Right lobe of liver (tissue), 6 donors: Measurements from ENCODE around the gene TAP2. TPM values are rescaled to one million over a fixed set of nuclear protein-coding genes. Genes with fewer than 3 reads are reported as not detected.

ENCODE experiments used
- ATAC-seq, 4 donors: fragments of 200-7000 bp; cut with Tn5 transposase; one replicate each; pipeline ENCODE4 v1.9.1; 2020; ENCODE audit warnings: mild to moderate bottlenecking in 4 of 4, moderate library complexity in 4 of 4
- DNase-seq, 3 donors: peaks; one replicate each; pipeline ENCODE4 v3.0.0-alpha.2; 2020
- H3K27ac ChIP-seq, 3 donors: fragments of 200-600 bp; one replicate each; pipeline ENCODE4 v1.8.0; 2022
- H3K27me3 ChIP-seq, 2 donors: fragments of 200-600 bp; one replicate each; pipeline ENCODE4 v1.8.0; 2022
- H3K36me3 ChIP-seq, 4 donors: fragments of 200-600 bp; sonication (generic) in 1 of 4; one replicate each; pipeline versions ENCODE4 v1.5.1 to v1.8.0; 2017 to 2022; ENCODE audit warnings: control low read depth in 1 of 4
- H3K4me1 ChIP-seq, 4 donors: fragments of 200-600 bp; sonication (generic) in 1 of 4; one replicate each; pipeline versions ENCODE4 v1.5.1 to v1.8.0; 2017 to 2022; ENCODE audit warnings: control low read depth in 1 of 4
- H3K4me3 ChIP-seq, 3 donors: fragments of 200-600 bp; one replicate each; pipeline ENCODE4 v1.8.0; 2022
- H3K9me3 ChIP-seq, 4 donors: fragments of 200-600 bp; sonication (generic) in 1 of 4; one replicate each; pipeline versions ENCODE4 v1.5.1 to v1.8.0; 2017 to 2022; ENCODE audit warnings: control low read depth in 1 of 4
- CTCF ChIP-seq, 4 donors: fragments of 200-600 bp in 3 of 4; fragments of 450-650 bp in 1 of 4; IDR thresholded peaks; one replicate each; pipeline versions ENCODE4 v1.5.1 to v1.8.0; 2016 to 2022; ENCODE audit warnings: antibody characterized with exemption in 4 of 4, mild to moderate bottlenecking in 2 of 4
- POLR2A ChIP-seq: fragments of 450-650 bp; IDR thresholded peaks from one replicate; pipeline ENCODE4 v1.6.1; 2017; ENCODE audit warnings: antibody characterized with exemption, mild to moderate bottlenecking
- WGBS: methylation state at CpG from one replicate; pipeline ENCODE4 v1.1.6; 2018; ENCODE audit warnings: low coverage, low lambda C conversion rate; ENCODE audit not compliant: insufficient coverage; ENCODE audit errors: missing lambda C conversion rate; 5-methylcytosine and 5-hydroxymethylcytosine counted together
- intact Hi-C, 2 donors: fragments of 100-400 bp; cut with DNase I; formaldehyde crosslinking; loops; one replicate each; pipeline versions ENCODE4 v1.11.2 to v1.14.1; 2022
- total RNA-seq, 6 experiments: library from RNA; depleted of rRNA in 2 of 6; stranded (reverse); fragments of >200 nt in 2 of 6; fragmentation: NEBNext Ultra II Directional in 3 of 6; extraction: Animal tissue kit (Norgen Biotek cat#: 25700) in 3 of 6; gene quantifications; one replicate each; pipeline versions ENCODE4 v1.1.0 to v1.2.4, GENCODE V29; 2016 to 2023
- donor health status: DM: no; HTN: yes; CAD: no.
- donor health status: DM: no; HTN: no; CAD: no.
- donor health status: DM: no; HTN: no; CAD: no.
- donor health status: DM: no; HTN: yes; CAD: no.
- donor health status: DM: no; HTN: yes; CAD: no.

Gene TAP2
- total RNA-seq, 6 experiments from 2014 or later, result 8.8 to 20.2 (median 15.9) TPM

- no peak overlapping the region for H3K4me3 ChIP-seq
- H3K27me3 ChIP-seq, result no peaks in the 10 kb centered on the region
- peaks cover 0 to 22% (median 6%) of the 10 kb centered on the region in 4 donors for H3K4me1 ChIP-seq
- no peak for DNase-seq
- no peak overlapping the region for H3K27ac ChIP-seq
- intact Hi-C loops, result no loop called here
- no peak for TF ChIP-seq POLR2A
- TF ChIP-seq CTCF (IDR thresholded peaks at IDR 0.05), result no peak
- no CpG with 5 or more reads among the region's 8 CpGs for WGBS
- no peak for ATAC-seq
- H3K9me3 ChIP-seq, result no peaks in the 10 kb centered on the region
- H3K36me3 ChIP-seq, result peaks cover 10 to 52% (median 21%) of the 10 kb centered on the region in 4 donors
Observed at GRCh38 chr6:32847795-32848194, 9.3 kb upstream of the TAP2 start.

GRCh38 chr6:32847004-32847403, 8.5 kb upstream of the TAP2 start:
- DNase-seq, result no peak
- Histone ChIP-seq H3K4me3 (no peak overlapping the region), H3K27me3 (no peaks in the 10 kb centered on the region), H3K9me3 (no peaks in the 10 kb centered on the region), H3K27ac (no peak overlapping the region), H3K36me3 (peaks cover 10 to 56% (median 21%) of the 10 kb centered on the region in 4 donors), H3K4me1 (peaks cover 0 to 22% (median 7%) of the 10 kb centered on the region in 4 donors)
- whole genome bisulfite sequencing, result 58% methylated on average over 9 of the region's 10 CpGs
- no peak for ATAC-seq
- TF ChIP-seq POLR2A (no peak), CTCF (IDR thresholded peaks at IDR 0.05) (no peak)
- intact Hi-C loops, result no loop called here

DNA sequence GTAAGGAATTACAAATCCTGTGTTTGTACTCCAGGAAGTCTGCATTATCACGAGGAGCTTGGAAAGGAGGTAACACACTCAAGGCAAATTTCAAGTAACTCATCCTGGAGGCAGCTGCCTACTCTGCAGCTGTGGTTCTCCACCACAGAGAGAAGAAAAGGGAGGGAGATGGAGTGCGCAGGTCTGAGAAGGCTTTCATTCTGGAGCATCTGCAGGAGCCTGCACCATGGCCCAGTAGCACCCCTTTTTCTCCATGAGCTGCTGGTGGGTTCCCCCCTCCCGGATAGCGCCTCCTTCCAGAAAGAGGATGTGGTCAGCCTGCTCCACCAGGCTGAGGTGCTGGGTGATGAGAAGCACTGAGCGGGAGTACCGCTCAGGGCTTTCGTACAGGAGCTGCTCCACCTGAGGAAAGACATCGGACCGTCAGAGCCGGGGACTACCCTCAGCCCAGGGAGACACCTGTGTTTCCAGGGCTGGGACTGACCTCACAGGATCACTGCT, 6.9 kb upstream of the TAP2 start:
- Histone ChIP-seq H3K27ac (peak overlapping the region; percentile 94 to 98 (median 96)), H3K36me3 (peaks cover 10 to 48% (median 20%) of the 10 kb centered on the region in 4 donors)
- no peak for ATAC-seq

DNA sequence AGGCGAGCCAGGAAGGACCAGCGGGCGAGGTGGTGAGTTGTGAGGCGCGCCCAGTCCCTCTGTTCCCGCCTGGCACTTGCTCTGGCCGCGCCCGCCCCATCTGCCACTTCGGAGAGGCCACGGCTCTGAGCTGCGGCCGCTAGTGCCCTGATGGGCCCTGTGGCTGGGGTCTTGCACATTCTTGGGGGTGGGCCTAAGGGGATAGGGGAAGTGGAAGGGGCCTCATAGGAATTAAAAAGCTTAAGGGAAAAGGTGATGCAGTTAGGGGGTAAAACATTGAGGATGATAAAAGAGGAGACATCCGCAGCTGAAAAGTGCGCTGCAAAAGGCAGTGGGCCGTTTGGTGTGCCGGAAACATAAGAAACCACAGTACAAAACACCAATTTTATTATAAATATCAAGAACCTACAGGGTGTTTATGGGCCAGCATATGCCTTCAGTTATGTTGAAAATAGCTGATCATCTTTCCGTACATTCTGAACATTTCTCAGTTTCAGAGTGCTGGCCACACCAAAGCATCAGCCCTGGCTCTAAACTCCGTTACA, 6.4 kb upstream of the TAP2 start:
- Histone ChIP-seq H3K36me3 (peaks cover 6 to 43% (median 15%) of the 10 kb centered on the region in 4 donors), H3K4me1 (peaks cover 0 to 34% (median 10%) of the 10 kb centered on the region in 4 donors), H3K27ac (peak overlapping the region; percentile 94 to 98 (median 96)), H3K4me3 (peak overlapping the region; percentile 79 to 96 (median 92)), H3K9me3 (no peaks in the 10 kb centered on the region), H3K27me3 (no peaks in the 10 kb centered on the region)
- WGBS, result 13% methylated on average over 14 of the region's 19 CpGs
- DNase-seq, result no peak
- ATAC-seq, result no peak
- intact Hi-C loops, result no loop called here
- TF ChIP-seq CTCF (IDR thresholded peaks at IDR 0.05) (no peak), POLR2A (no peak)

More for the DNA sequence above, 6.9 kb upstream of the TAP2 start:
- peak in 1 of 3 donors; percentile 38 for DNase-seq
- H3K4me1 ChIP-seq, result peaks cover 0 to 33% (median 10%) of the 10 kb centered on the region in 4 donors
- 48% methylated on average over 4 of the region's 10 CpGs for WGBS
- no peaks in the 10 kb centered on the region for H3K27me3 ChIP-seq
- intact Hi-C loops, result no loop called here
- TF ChIP-seq CTCF (IDR thresholded peaks at IDR 0.05) (no peak), POLR2A (no peak)
- H3K4me3 ChIP-seq, result peak overlapping the region; percentile 79 to 96 (median 92)
- H3K9me3 ChIP-seq, result no peaks in the 10 kb centered on the region
